HL-60 (cell line): ENCODE measurements around the gene GFOD2.

Source experiments
- CTCF ChIP-seq: IDR thresholded peaks from one replicate; pipeline ENCODE4 v1.5.1; 2011; ENCODE audit warnings: low read length, control low read depth, inconsistent platforms; ENCODE audit not compliant: insufficient read depth
- POLR2AphosphoS5 ChIP-seq: IDR thresholded peaks from 2 replicates; pipeline ENCODE4 v1.6.1; 2012; ENCODE audit warnings: low read depth

GRCh38 chr16:67741118-67741517 lies 22.0 kb upstream of the GFOD2 start:
- TF ChIP-seq CTCF (no peak), POLR2AphosphoS5 (no peak)
